ENCODE data around the gene ARAF.

The ARAF gene

GRCh38 chrX:47573341-47574075 lies 12.5 kb downstream of the ARAF start:
- Histone ChIP-seq H3K4me2 (ENCODE audit: low read length) (no peak overlapping the region), H3K4me1 (ENCODE audit: control insufficient read depth, low read length) (no peaks in the 10 kb centered on the region), H3K27me3 (ENCODE audit: control insufficient read depth, low read length) (no peaks in the 10 kb centered on the region; the same call in 1 of the 2 replicates), H3K79me2 (ENCODE audit: control insufficient read depth, low read length) (no peaks in the 10 kb centered on the region), H3K9me3 (ENCODE audit: control insufficient read depth, insufficient read depth, low read length) (no peaks in the 10 kb centered on the region), H3K9me2 (replicated peaks; ENCODE audit: control insufficient read depth, low read length) (no peaks in the 10 kb centered on the region), H3K27ac (ENCODE audit: low read depth, low read length) (no peak overlapping the region), H3K36me3 (ENCODE audit: control insufficient read depth, low read length) (peaks cover 17% of the 10 kb centered on the region), H4K20me1 (ENCODE audit: control insufficient read depth, insufficient read depth, low read depth, low read length) (no peaks in the 10 kb centered on the region), H3F3A (ENCODE audit: control insufficient read depth, insufficient read depth) (no peaks in the 10 kb centered on the region), H3K4me3 (ENCODE audit: low read length) (no peak overlapping the region)
- TF ChIP-seq CTCF (IDR thresholded peaks at IDR 0.05; ENCODE audit: low read depth, low read length, poor library complexity, severe bottlenecking) (no peak), EZH2phosphoT487 (IDR thresholded peaks at IDR 0.05; ENCODE audit: borderline replicate concordance, low read length) (no peak)

GRCh38 chrX:47574076-47574546 lies 13.1 kb downstream of the ARAF start:
- Histone ChIP-seq H3K27me3 (ENCODE audit: control insufficient read depth, low read length) (peaks cover under 1% of the 10 kb centered on the region; the same call in 1 of the 2 replicates), H3F3A (ENCODE audit: control insufficient read depth, insufficient read depth) (no peaks in the 10 kb centered on the region), H4K20me1 (ENCODE audit: control insufficient read depth, insufficient read depth, low read depth, low read length) (no peaks in the 10 kb centered on the region), H3K79me2 (ENCODE audit: control insufficient read depth, low read length) (no peaks in the 10 kb centered on the region), H3K9me3 (ENCODE audit: control insufficient read depth, insufficient read depth, low read length) (no peaks in the 10 kb centered on the region), H3K4me2 (ENCODE audit: low read length) (no peak overlapping the region), H3K27ac (ENCODE audit: low read depth, low read length) (no peak overlapping the region), H3K36me3 (ENCODE audit: control insufficient read depth, low read length) (peaks cover 13% of the 10 kb centered on the region), H3K4me3 (ENCODE audit: low read length) (no peak overlapping the region), H3K4me1 (ENCODE audit: control insufficient read depth, low read length) (no peaks in the 10 kb centered on the region), H3K9me2 (replicated peaks; ENCODE audit: control insufficient read depth, low read length) (no peaks in the 10 kb centered on the region)
- TF ChIP-seq CTCF (IDR thresholded peaks at IDR 0.05; ENCODE audit: low read depth, low read length, poor library complexity, severe bottlenecking), result no peak
- no peak for TF ChIP-seq EZH2phosphoT487 (IDR thresholded peaks at IDR 0.05; ENCODE audit: borderline replicate concordance, low read length)

- TF ChIP-seq CTCF (IDR thresholded peaks at IDR 0.05; ENCODE audit: low read depth, low read length, poor library complexity, severe bottlenecking) (no peak), EZH2phosphoT487 (IDR thresholded peaks at IDR 0.05; ENCODE audit: borderline replicate concordance, low read length) (no peak)
- Histone ChIP-seq H3K4me3 (ENCODE audit: low read length) (no peak overlapping the region), H3K27me3 (ENCODE audit: control insufficient read depth, low read length) (peaks cover 4% of the 10 kb centered on the region; the same call in 1 of the 2 replicates), H3K4me2 (ENCODE audit: low read length) (no peak overlapping the region), H3K4me1 (ENCODE audit: control insufficient read depth, low read length) (no peaks in the 10 kb centered on the region), H3K36me3 (ENCODE audit: control insufficient read depth, low read length) (peaks cover 7% of the 10 kb centered on the region; the same call in 1 of the 2 replicates), H3K27ac (ENCODE audit: low read depth, low read length) (no peak overlapping the region), H3F3A (ENCODE audit: control insufficient read depth, insufficient read depth) (no peaks in the 10 kb centered on the region), H3K79me2 (ENCODE audit: control insufficient read depth, low read length) (no peaks in the 10 kb centered on the region), H4K20me1 (ENCODE audit: control insufficient read depth, insufficient read depth, low read depth, low read length) (no peaks in the 10 kb centered on the region), H3K9me3 (ENCODE audit: control insufficient read depth, insufficient read depth, low read length) (no peaks in the 10 kb centered on the region), H3K9me2 (replicated peaks; ENCODE audit: control insufficient read depth, low read length) (no peaks in the 10 kb centered on the region)
Observed at GRCh38 chrX:47574547-47575301, 13.7 kb downstream of the ARAF start.

All from DOHH2 (cell line).